ENCODE results near the gene GPHN. TPM values are rescaled to one million over a fixed set of nuclear protein-coding genes. Genes with fewer than 3 reads are reported as not detected.

GPHN gene
- total RNA-seq, 2 donors from 2014 or later = 13.5 to 18.7 TPM

GRCh38 chr14:66641861-66642635 is 134.1 kb downstream of the GPHN start:
- 82% methylated on average over 2 of the region's 2 CpGs for WGBS
- H3K4me1 ChIP-seq (replicated peaks) = no peaks in the 10 kb centered on the region
- intact Hi-C loops (cut with DNase I) = no loop called here

GRCh38 chr14:66643344-66643743 is 135.4 kb downstream of the GPHN start:
- Histone ChIP-seq H3K4me3 (no peak overlapping the region), H3K9me3 (no peaks in the 10 kb centered on the region), H3K4me1 (replicated peaks) (no peaks in the 10 kb centered on the region), H3K27ac (no peak overlapping the region), H3K27me3 (replicated peaks; ENCODE audit: insufficient read depth) (no peaks in the 10 kb centered on the region), H3K36me3 (no peaks in the 10 kb centered on the region)
- no peak for DNase-seq (ENCODE audit: low spot score)
- intact Hi-C loops (cut with DNase I) = no loop called here
- no peak for TF ChIP-seq CTCF (IDR thresholded peaks at IDR 0.05)
- no peak for TF ChIP-seq POLR2AphosphoS5 (IDR thresholded peaks at IDR 0.05)
- TF ChIP-seq POLR2A (IDR thresholded peaks at IDR 0.05) = no peak

More at GRCh38 chr14:66641861-66642635, 134.1 kb downstream of the GPHN start:
- no peaks in the 10 kb centered on the region for H3K27me3 ChIP-seq (replicated peaks; ENCODE audit: insufficient read depth)
- DNase-seq (ENCODE audit: low spot score) = no peak
- no peak overlapping the region for H3K4me3 ChIP-seq
- no peak overlapping the region for H3K27ac ChIP-seq
- no peak for TF ChIP-seq CTCF (IDR thresholded peaks at IDR 0.05)
- no peak for TF ChIP-seq POLR2AphosphoS5 (IDR thresholded peaks at IDR 0.05)
- TF ChIP-seq POLR2A (IDR thresholded peaks at IDR 0.05) = no peak
- H3K9me3 ChIP-seq = no peaks in the 10 kb centered on the region
- no peaks in the 10 kb centered on the region for H3K36me3 ChIP-seq

GRCh38 chr14:66645716-66646115 is 137.8 kb downstream of the GPHN start:
- no peak overlapping the region for H3K27ac ChIP-seq
- no peaks in the 10 kb centered on the region for H3K4me1 ChIP-seq (replicated peaks)
- H3K27me3 ChIP-seq (replicated peaks; ENCODE audit: insufficient read depth) = no peaks in the 10 kb centered on the region
- WGBS = 85% methylated on average over 1 of the region's 1 CpG
- no peak for DNase-seq (ENCODE audit: low spot score)
- no peaks in the 10 kb centered on the region for H3K36me3 ChIP-seq
- intact Hi-C loops (cut with DNase I) = no loop called here
- TF ChIP-seq POLR2A (IDR thresholded peaks at IDR 0.05) (no peak), POLR2AphosphoS5 (IDR thresholded peaks at IDR 0.05) (no peak), CTCF (IDR thresholded peaks at IDR 0.05) (no peak)
- no peaks in the 10 kb centered on the region for H3K9me3 ChIP-seq
- H3K4me3 ChIP-seq = no peak overlapping the region

GRCh38 chr14:66649498-66649897 is 141.6 kb downstream of the GPHN start:
- no peaks in the 10 kb centered on the region for H3K27me3 ChIP-seq (replicated peaks; ENCODE audit: insufficient read depth)
- TF ChIP-seq POLR2AphosphoS5 (IDR thresholded peaks at IDR 0.05) (no peak), CTCF (IDR thresholded peaks at IDR 0.05) (no peak), POLR2A (IDR thresholded peaks at IDR 0.05) (no peak)
- DNase-seq (ENCODE audit: low spot score) = no peak
- H3K27ac ChIP-seq = no peak overlapping the region
- H3K4me1 ChIP-seq (replicated peaks) = no peaks in the 10 kb centered on the region
- 92% methylated on average over 3 of the region's 3 CpGs for WGBS
- no peak overlapping the region for H3K4me3 ChIP-seq
- intact Hi-C loops (cut with DNase I) = no loop called here
- H3K36me3 ChIP-seq = no peaks in the 10 kb centered on the region
- no peaks in the 10 kb centered on the region for H3K9me3 ChIP-seq

GRCh38 chr14:66650491-66650911 is 142.6 kb downstream of the GPHN start:
- no peaks in the 10 kb centered on the region for H3K36me3 ChIP-seq
- H3K27me3 ChIP-seq (replicated peaks; ENCODE audit: insufficient read depth) = no peaks in the 10 kb centered on the region
- TF ChIP-seq POLR2AphosphoS5 (IDR thresholded peaks at IDR 0.05) (no peak), CTCF (IDR thresholded peaks at IDR 0.05) (no peak), POLR2A (IDR thresholded peaks at IDR 0.05) (no peak)
- H3K9me3 ChIP-seq = no peaks in the 10 kb centered on the region
- no peak for DNase-seq (ENCODE audit: low spot score)
- H3K4me3 ChIP-seq = no peak overlapping the region
- no peaks in the 10 kb centered on the region for H3K4me1 ChIP-seq (replicated peaks)
- no peak overlapping the region for H3K27ac ChIP-seq
- WGBS = 83% methylated on average over 3 of the region's 3 CpGs
- intact Hi-C loops (cut with DNase I) = no loop called here

Data from prostate gland (tissue), 2 donors.